RWPE2 (cell line): ENCODE data around the gene FAM222A.

Source experiments
- ATAC-seq: fragments of 200-7000 bp; cut with Tn5 transposase; 3 replicates; pipeline ENCODE4 v1.9.1; 2021; ENCODE audit warnings: low read depth
- DNase-seq: peaks from one replicate; pipeline ENCODE4 v3.0.0-alpha.2; 2020; ENCODE audit warnings: low spot score
- H3K27ac ChIP-seq: fragments of 450-650 bp; 2 replicates; pipeline ENCODE4 v1.5.1; 2017; ENCODE audit warnings: mild to moderate bottlenecking; ENCODE audit not compliant: poor library complexity, severe bottlenecking
- H3K27me3 ChIP-seq: fragments of 250-450 bp; sonication (Bioruptor Pico); 2 replicates; pipeline ENCODE4 v1.5.1; 2021; ENCODE audit warnings: mild to moderate bottlenecking, moderate library complexity; ENCODE audit not compliant: insufficient read depth, poor library complexity, severe bottlenecking
- H3K36me3 ChIP-seq: fragments of 250-450 bp; sonication (Bioruptor Pico); 2 replicates; pipeline ENCODE4 v1.5.1; 2020; ENCODE audit warnings: low read depth, mild to moderate bottlenecking, moderate library complexity
- H3K4me1 ChIP-seq: fragments of 250-450 bp; sonication (Bioruptor Pico); 2 replicates; pipeline ENCODE4 v1.5.1; 2021; ENCODE audit warnings: mild to moderate bottlenecking, moderate library complexity; ENCODE audit not compliant: insufficient read depth, poor library complexity, severe bottlenecking
- H3K4me3 ChIP-seq: fragments of 250-450 bp; sonication (Bioruptor Pico); 2 replicates; pipeline ENCODE4 v1.5.1; 2021; ENCODE audit warnings: mild to moderate bottlenecking, moderate library complexity; ENCODE audit not compliant: severe bottlenecking
- H3K9me3 ChIP-seq: fragments of 250-450 bp; sonication (Bioruptor Pico); 2 replicates; pipeline ENCODE4 v1.5.1; 2021; ENCODE audit warnings: mild to moderate bottlenecking, moderate library complexity; ENCODE audit not compliant: severe bottlenecking
- CTCF ChIP-seq: fragments of 450-650 bp; IDR thresholded peaks from one replicate; pipeline ENCODE4 v1.5.1; 2017; ENCODE audit warnings: mild to moderate bottlenecking, moderate library complexity; ENCODE audit not compliant: poor library complexity, severe bottlenecking

Gene FAM222A

GRCh38 chr12:109789526-109790048 lies 76.0 kb downstream of the FAM222A start:
- Histone ChIP-seq H3K9me3 (no peaks in the 10 kb centered on the region), H3K27me3 (no peaks in the 10 kb centered on the region), H3K4me3 (no peak overlapping the region), H3K27ac (no peak overlapping the region), H3K36me3 (no peaks in the 10 kb centered on the region), H3K4me1 (peaks cover under 1% of the 10 kb centered on the region)
- no peak for ATAC-seq
- DNase-seq = no peak
- TF ChIP-seq CTCF = no peak

GRCh38 chr12:109792992-109793391 lies 79.4 kb downstream of the FAM222A start:
- Histone ChIP-seq H3K4me3 (no peak overlapping the region), H3K9me3 (no peaks in the 10 kb centered on the region), H3K36me3 (no peaks in the 10 kb centered on the region), H3K27me3 (no peaks in the 10 kb centered on the region), H3K4me1 (peaks cover 4% of the 10 kb centered on the region), H3K27ac (no peak overlapping the region)
- TF ChIP-seq CTCF = no peak
- DNase-seq (no peak), ATAC-seq (no peak)

GRCh38 chr12:109793411-109793810 lies 79.8 kb downstream of the FAM222A start:
- H3K4me1 ChIP-seq = peaks cover 4% of the 10 kb centered on the region
- TF ChIP-seq CTCF = no peak
- ATAC-seq = no peak
- no peak for DNase-seq
- no peaks in the 10 kb centered on the region for H3K27me3 ChIP-seq
- H3K4me3 ChIP-seq = no peak overlapping the region
- no peaks in the 10 kb centered on the region for H3K9me3 ChIP-seq
- no peaks in the 10 kb centered on the region for H3K36me3 ChIP-seq
- H3K27ac ChIP-seq = no peak overlapping the region

GRCh38 chr12:109793826-109794501 lies 80.3 kb downstream of the FAM222A start:
- TF ChIP-seq CTCF = no peak
- Histone ChIP-seq H3K4me1 (peaks cover 4% of the 10 kb centered on the region), H3K27ac (no peak overlapping the region), H3K9me3 (no peaks in the 10 kb centered on the region), H3K4me3 (no peak overlapping the region), H3K27me3 (no peaks in the 10 kb centered on the region), H3K36me3 (no peaks in the 10 kb centered on the region)
- DNase-seq = peak; percentile 39
- no peak for ATAC-seq

- no peaks in the 10 kb centered on the region for H3K36me3 ChIP-seq
- peaks cover 4% of the 10 kb centered on the region for H3K4me1 ChIP-seq
- H3K27me3 ChIP-seq = no peaks in the 10 kb centered on the region
- no peak overlapping the region for H3K4me3 ChIP-seq
- DNase-seq (no peak), ATAC-seq (peak; percentile 61)
- H3K9me3 ChIP-seq = no peaks in the 10 kb centered on the region
- TF ChIP-seq CTCF = no peak
- peak overlapping the region; percentile 9 for H3K27ac ChIP-seq
Observed at GRCh38 chr12:109795023-109795422, 81.4 kb downstream of the FAM222A start.
